Measurements from ENCODE around the gene FTSJ3.
"Not testable (repeated sequence)": the region's sequence is repeated elsewhere in the genome, so short reads cannot be mapped to it uniquely, and the experiment has no call there.

DNA sequence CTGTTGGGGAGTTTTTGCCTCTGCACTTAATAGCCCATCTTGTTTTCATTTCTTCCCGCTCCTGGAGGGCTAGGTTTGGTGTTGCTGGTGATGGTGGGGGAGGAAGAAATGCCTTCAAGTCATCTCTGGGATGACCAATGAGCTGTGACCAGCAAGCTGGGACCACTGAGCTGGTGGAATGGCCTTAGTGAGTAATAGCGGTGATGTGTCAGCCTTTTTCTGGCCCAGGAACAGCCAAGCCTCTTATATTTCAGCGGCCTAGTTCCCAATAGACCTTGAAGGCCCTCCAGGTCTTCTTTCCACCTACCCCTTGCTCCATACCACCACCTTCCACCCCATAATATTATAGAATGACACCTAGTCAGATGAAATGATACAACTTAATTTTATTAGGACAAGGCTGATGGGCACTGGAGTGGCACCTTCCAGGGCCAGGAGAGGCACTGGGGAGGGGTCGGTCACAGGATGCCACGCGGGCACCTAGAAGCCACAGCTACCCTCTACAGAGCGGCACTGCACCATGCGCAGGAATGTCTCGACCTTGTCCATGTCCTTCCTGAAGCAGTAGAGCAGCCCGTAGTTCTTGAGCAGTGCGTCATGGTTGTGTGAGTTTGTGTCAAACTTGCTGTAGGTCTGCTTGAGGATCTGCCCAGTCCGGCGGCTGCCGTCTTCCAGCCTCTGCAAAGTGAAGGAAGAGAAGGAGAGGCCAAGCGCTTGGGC, 44.3 kb upstream of the FTSJ3 start:
- TF ChIP-seq TCF4 (CRISPR knock-in tag; IDR thresholded peaks at IDR 0.05; ENCODE audit: borderline replicate concordance); ISL1 (CRISPR knock-in tag; IDR thresholded peaks at IDR 0.05); PPARA (CRISPR knock-in tag; IDR thresholded peaks at IDR 0.05; ENCODE audit: borderline replicate concordance); ZNF565 (CRISPR knock-in tag; conservative IDR thresholded peaks at IDR 0.05; ENCODE audit: low read depth); TOX (CRISPR knock-in tag; IDR thresholded peaks at IDR 0.05; ENCODE audit: borderline replicate concordance); ZNF8 (CRISPR knock-in tag; IDR thresholded peaks at IDR 0.05): not testable (repeated sequence)

Measured in SK-N-SH treated with all-trans-retinoic acid at 6 μM for 48 hours (cell line).